ENCODE results near the gene SRPX2.

DNA sequence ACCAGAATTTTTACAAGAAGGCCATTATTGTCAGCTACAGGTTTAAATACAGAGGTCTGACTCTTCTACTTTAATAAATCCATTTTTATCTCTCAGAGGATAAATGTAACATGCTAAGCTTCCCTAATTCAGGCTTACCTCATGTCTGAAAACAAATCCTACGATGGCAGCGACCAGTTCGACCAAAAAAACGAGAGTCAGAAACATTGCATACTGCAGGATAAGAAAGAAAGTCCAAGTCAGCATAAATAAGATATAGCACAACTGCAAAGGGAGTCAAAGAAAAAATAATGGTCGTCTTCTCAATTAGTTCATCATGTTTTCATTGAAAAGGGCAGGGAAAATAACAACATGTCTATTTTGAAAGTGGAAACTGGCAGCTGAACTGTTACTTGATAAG lies 9.0 kb upstream of the SRPX2 start:
- TF ChIP-seq EZH2 (IDR thresholded peaks at IDR 0.05), result no peak
- TF ChIP-seq POLR2AphosphoS5 (IDR thresholded peaks at IDR 0.05; ENCODE audit: borderline replicate concordance, low read depth, low read length), result no peak

Measured in SK-N-MC (cell line).